Fibroblast of the aortic adventitia (primary cell): ENCODE results near the gene TNKS2. TPM values are rescaled to one million over a fixed set of nuclear protein-coding genes. Genes with fewer than 3 reads are reported as not detected.

Experiments
- DNase-seq: peaks from one replicate; pipeline ENCODE4 v3.0.0-alpha.2; 2010; ENCODE audit warnings: low read depth
- H3K4me3 ChIP-seq: 2 replicates; pipeline ENCODE4 v1.5.1; 2011; ENCODE audit warnings: low read depth, mild to moderate bottlenecking, control low read depth, low read length, moderate library complexity
- total RNA-seq: library from RNA; depleted of rRNA; stranded (reverse); fragments of >200 nt; gene quantifications from 2 replicates; pipeline ENCODE4 v1.2.3, GENCODE V29; 2012; ENCODE audit warnings: low replicate concordance
- TF ChIP-seq, protein P1 (sequence below): IDR thresholded peaks from 2 replicates; pipeline ENCODE4 v1.5.1; 2011; ENCODE audit warnings: mild to moderate bottlenecking, low read length, control low read depth, inconsistent platforms; ENCODE audit not compliant: insufficient read depth

Gene TNKS2
- total RNA-seq, 1 donor, result 51.2 TPM

DNA sequence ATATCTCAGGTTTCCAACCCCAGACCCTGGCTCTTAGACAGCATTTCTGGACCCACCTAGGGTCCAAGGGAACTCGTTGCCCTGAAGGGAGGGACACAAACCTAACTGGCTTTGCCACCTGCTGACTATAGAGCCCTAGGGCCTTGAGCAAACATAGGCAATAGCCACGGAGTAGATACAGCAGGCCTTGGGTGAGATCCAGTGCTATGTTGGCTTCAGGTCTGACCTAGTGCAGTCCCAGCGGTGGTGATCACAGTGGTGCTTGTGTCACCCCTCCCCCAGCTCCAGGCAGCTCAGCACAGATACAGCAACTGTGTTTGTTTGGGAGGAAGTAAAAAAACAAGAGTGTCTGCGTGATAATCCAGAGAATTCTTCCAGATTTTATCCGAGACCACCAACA, 9.7 kb upstream of the TNKS2 start:
- DNase-seq, result no peak
- TF ChIP-seq, protein P1, sequence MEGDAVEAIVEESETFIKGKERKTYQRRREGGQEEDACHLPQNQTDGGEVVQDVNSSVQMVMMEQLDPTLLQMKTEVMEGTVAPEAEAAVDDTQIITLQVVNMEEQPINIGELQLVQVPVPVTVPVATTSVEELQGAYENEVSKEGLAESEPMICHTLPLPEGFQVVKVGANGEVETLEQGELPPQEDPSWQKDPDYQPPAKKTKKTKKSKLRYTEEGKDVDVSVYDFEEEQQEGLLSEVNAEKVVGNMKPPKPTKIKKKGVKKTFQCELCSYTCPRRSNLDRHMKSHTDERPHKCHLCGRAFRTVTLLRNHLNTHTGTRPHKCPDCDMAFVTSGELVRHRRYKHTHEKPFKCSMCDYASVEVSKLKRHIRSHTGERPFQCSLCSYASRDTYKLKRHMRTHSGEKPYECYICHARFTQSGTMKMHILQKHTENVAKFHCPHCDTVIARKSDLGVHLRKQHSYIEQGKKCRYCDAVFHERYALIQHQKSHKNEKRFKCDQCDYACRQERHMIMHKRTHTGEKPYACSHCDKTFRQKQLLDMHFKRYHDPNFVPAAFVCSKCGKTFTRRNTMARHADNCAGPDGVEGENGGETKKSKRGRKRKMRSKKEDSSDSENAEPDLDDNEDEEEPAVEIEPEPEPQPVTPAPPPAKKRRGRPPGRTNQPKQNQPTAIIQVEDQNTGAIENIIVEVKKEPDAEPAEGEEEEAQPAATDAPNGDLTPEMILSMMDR, result no peak
- H3K4me3 ChIP-seq, result no peak overlapping the region

DNA sequence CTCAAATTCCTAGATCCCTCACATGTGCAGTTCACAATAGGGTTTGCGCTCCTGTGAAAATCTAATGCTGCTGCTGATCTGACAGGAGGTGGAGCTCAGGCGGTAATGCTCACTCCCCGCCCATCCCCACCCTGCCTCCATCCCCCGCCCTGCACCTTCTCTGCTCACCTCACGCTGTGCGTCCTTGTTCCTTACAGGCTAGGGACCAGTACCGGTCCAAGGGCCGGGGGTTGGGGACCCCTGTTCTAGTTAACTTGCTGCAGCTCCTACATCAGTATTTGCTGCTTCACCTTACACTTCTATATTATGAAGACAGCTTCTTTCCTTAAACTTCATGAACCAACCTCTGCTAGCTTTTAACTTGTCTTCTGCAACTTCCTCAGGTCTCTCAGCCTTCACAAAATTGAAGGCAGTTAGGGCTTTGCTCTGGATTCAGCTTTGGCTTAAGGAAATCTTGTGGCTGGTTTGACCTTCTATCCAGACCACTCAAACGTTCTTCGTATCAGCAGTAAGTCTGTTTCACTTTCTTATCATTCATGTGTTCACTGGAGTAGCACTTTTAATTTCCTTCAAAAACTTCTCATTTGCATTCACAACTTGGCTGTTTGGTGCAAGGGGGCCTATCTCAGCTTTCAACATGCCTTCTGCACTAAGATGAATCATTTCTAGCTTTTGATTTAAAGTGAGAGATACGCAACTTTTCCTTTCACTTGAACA, 1.7 kb upstream of the TNKS2 start:
- DNase-seq, result peak; percentile 15
- peak overlapping the region; percentile 56 for H3K4me3 ChIP-seq
- TF ChIP-seq, protein P1, result no peak

DNA sequence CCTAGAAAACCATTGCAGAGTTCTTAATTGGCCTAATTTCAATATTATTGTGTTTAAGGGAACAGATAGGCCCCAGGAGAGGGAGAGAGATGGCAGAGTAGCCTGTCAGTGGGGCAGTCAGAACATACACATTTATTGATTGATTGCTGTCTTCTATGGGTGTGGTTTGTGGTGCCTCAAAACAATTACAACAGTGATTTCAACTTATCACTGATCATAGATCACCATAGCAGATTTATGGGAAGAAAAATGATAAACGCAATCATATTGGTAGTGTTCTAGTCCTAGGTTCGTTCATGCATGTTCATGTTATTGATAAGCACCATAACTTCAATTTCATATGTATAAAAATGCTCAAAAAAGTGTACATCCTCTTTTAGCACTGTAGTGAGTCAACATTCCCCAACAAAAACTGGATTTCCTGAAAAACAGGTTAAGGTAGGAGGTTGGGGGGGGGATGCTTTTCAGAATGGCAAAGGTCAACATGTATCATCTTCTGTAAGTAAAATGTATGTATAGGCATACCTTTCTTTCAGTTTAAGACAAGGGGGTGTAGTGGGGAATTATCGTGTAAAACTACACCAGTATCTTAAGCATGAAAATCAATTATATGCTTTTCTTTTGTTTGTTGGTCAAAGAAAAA, 1.1 kb upstream of the TNKS2 start:
- H3K4me3 ChIP-seq, result peak overlapping the region; percentile 91
- TF ChIP-seq, protein P1, result no peak
- DNase-seq, result no peak

DNA sequence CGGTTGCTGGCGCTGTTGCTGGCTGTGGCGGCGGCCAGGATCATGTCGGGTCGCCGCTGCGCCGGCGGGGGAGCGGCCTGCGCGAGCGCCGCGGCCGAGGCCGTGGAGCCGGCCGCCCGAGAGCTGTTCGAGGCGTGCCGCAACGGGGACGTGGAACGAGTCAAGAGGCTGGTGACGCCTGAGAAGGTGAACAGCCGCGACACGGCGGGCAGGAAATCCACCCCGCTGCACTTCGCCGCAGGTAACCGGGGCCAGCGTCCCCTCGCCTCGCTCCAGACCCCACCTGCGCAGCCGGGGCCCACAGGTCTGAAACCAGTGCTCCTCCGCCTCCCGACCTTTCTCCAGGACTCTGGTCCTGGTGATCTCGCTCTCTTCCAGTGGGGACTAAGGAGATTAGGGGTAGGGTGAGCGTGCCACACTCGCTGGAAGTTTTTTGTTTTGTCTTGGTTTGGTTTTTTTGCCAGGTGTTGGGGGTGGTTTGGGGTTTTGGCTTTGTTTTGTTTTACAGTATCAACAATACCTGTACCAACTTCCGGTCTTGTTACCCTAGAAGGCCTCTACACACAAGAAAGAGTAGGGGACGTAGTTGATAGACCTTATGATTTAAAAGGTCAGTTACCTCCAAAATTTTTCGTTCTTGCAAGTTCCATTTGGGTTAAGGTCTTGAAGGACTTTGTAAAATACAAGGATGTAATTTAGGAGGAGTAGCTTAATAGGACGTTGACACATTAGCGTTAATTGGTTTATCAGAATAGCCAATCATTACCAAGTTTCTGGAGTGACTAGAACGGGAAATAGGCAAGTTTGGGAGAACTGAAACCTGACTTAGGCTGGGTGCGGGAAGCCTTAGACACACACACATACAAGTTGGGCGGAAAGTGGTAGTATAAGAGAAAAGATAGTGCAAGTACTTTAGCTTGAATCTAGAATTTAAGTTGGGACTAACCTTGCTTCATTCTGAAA, 704 bp downstream of the TNKS2 start:
- TF ChIP-seq, protein P1, result no peak
- peak; percentile 62 for DNase-seq
- peak overlapping the region; percentile 91 for H3K4me3 ChIP-seq

DNA sequence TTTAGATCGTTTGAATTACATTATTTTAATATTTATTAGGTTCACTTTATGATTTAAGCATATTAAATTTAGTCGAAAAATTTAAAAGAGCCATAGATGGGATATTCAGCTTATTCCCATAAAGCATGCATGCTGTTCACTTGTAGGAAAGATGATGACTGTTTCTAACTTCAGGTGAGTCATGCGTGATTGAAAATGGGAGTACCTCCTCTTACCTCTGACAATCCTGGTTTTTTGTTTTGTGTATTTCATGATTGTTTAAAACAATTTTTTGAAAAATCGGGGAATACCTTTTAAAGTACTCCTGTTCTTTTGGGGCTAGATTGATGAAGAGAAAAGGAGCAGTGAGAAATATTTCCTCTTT, 1.4 kb downstream of the TNKS2 start:
- TF ChIP-seq, protein P1, result no peak
- peak overlapping the region; percentile 91 for H3K4me3 ChIP-seq
- DNase-seq, result no peak

DNA sequence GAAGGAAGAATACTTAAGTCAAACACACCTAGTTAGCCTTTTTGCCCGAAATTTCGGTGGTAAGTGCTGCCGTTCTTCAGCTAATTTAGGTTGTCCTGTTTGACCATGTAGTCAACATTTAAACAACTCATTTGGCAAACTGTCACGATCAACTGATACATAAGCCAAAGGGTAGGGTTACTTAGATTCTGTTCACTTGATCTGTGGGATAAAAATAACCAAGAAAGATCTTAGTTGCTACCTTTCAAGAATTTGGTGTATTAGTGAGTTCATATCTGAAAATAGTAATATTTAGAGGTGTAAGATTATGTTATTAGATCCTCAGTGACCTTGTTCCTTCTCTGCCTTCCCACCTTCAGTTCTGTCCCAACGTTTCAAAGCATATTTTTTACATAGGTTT, 2.0 kb downstream of the TNKS2 start:
- peak overlapping the region; percentile 91 for H3K4me3 ChIP-seq
- TF ChIP-seq, protein P1, result no peak
- no peak for DNase-seq
